GM12878 (cell line): ENCODE results near the gene PODN. TPM values are rescaled to one million over a fixed set of nuclear protein-coding genes. Genes with fewer than 3 reads are reported as not detected.

Experiments used
- ATAC-seq: fragments of 200-7000 bp; cut with Tn5 transposase; 3 replicates; pipeline ENCODE4 v1.9.1; 2020; ENCODE audit warnings: mild to moderate bottlenecking, moderate library complexity
- BruUV-seq: library from RNA; stranded (reverse); fragments of 400-500 nt; replicated peaks from 2 replicates; lab custom pipeline; 2021; lab: Mats Ljungman, UMichigan
- CTCF ChIA-PET: fragments of 300-600 bp; sonication (Branson Sonifier 250); formaldehyde crosslinking; extraction: SDS; loops from one replicate; lab custom pipeline; 2021; ENCODE audit warnings: inconsistent platforms; lab: Yijun Ruan, JAX
- POLR2A ChIA-PET: fragments of 350-600 bp; formaldehyde crosslinking; extraction: SDS; loops from one replicate; lab custom pipeline; 2021; ENCODE audit warnings: inconsistent platforms; lab: Charles Lee
- RAD21 ChIA-PET: fragments of 300-600 bp; sonication (Branson Sonifier 250); formaldehyde crosslinking; loops from one replicate; lab custom pipeline; 2023; ENCODE audit warnings: antibody characterized with exemption; ENCODE audit not compliant: unreplicated experiment; lab: Charles Lee
- SMC1A ChIA-PET: fragments of 300-600 bp; sonication (Branson Sonifier 250); formaldehyde crosslinking; loops from one replicate; lab custom pipeline; 2023; ENCODE audit not compliant: unreplicated experiment, uncharacterized antibody; lab: Charles Lee
- DNase-seq: peaks from one replicate; pipeline ENCODE4 v3.0.0-alpha.2; 2011; ENCODE audit warnings: low read depth, low spot score
- FAIRE-seq: peaks from 3 replicates; lab custom pipeline; 2011; peaks lifted over from hg19 to GRCh38; lab: Jason Lieb, UNC
- H2AFZ ChIP-seq: 2 replicates; pipeline ENCODE4 v1.6.0; 2011; ENCODE audit warnings: low read depth, low read length, control low read depth; ENCODE audit not compliant: control insufficient read depth
- H3K27ac ChIP-seq: 2 replicates; pipeline ENCODE4 v1.5.1; 2011; ENCODE audit warnings: control low read depth; ENCODE audit not compliant: control insufficient read depth, insufficient read depth
- H3K27me3 ChIP-seq, 2 experiments: replicated peaks in 1 of 2; 2 replicates each; pipeline versions ENCODE4 v1.6.0 to v1.6.1; 2011; ENCODE audit warnings: low read length in 1 of 2; ENCODE audit not compliant: control insufficient read depth in 2 of 2, insufficient read depth in 2 of 2
- H3K36me3 ChIP-seq, 2 experiments: 2 replicates each; pipeline ENCODE4 v1.5.1; 2011; ENCODE audit warnings: low read length in 1 of 2; ENCODE audit not compliant: control insufficient read depth in 2 of 2, insufficient read depth in 2 of 2
- H3K4me1 ChIP-seq: 2 replicates; pipeline ENCODE4 v1.6.1; 2011; ENCODE audit warnings: mild to moderate bottlenecking, low read length, moderate library complexity, mixed read lengths; ENCODE audit not compliant: control insufficient read depth, insufficient read depth
- H3K4me2 ChIP-seq: 2 replicates; pipeline ENCODE4 v1.6.0; 2011; ENCODE audit warnings: control low read depth; ENCODE audit not compliant: control insufficient read depth, insufficient read depth
- H3K4me3 ChIP-seq: fragments of 200-600 bp; sonication (generic); 2 replicates; pipeline ENCODE4 v1.5.1; 2016
- H3K79me2 ChIP-seq: 2 replicates; pipeline ENCODE4 v1.6.0; 2011; ENCODE audit warnings: low read length; ENCODE audit not compliant: control insufficient read depth, insufficient read depth
- H3K9ac ChIP-seq: 2 replicates; pipeline ENCODE4 v1.8.0; 2011; ENCODE audit warnings: low read length, control low read depth, mixed read lengths; ENCODE audit not compliant: control insufficient read depth, insufficient read depth
- H3K9me3 ChIP-seq: replicated peaks from 3 replicates; pipeline ENCODE4 v1.5.1; 2011; ENCODE audit warnings: mild to moderate bottlenecking, low read length; ENCODE audit not compliant: control insufficient read depth, insufficient read depth
- H4K20me1 ChIP-seq: 2 replicates; pipeline ENCODE4 v1.6.0; 2011; ENCODE audit not compliant: control insufficient read depth, insufficient read depth
- BCL11A ChIP-seq: IDR thresholded peaks from 2 replicates; pipeline ENCODE4 v1.6.1; 2011; ENCODE audit warnings: low read depth, low read length
- CHD1 ChIP-seq: IDR thresholded peaks from 2 replicates; pipeline ENCODE4 v1.6.1; 2012; ENCODE audit warnings: low read depth, low read length, improper control_type of control experiment
- CHD4 ChIP-seq: fragments of 200-600 bp; sonication (generic); IDR thresholded peaks from 2 replicates; pipeline ENCODE4 v1.6.1; 2016; ENCODE audit warnings: mild to moderate bottlenecking
- CTCF ChIP-seq, 3 experiments: IDR thresholded peaks in 2 of 3; conservative IDR thresholded peaks in 1 of 3; 2 replicates each; pipeline ENCODE4 v1.5.1; 2011; ENCODE audit warnings: low read depth in 3 of 3, low read length in 3 of 3, mild to moderate bottlenecking in 3 of 3, control low read depth in 2 of 3, moderate library complexity in 2 of 3, inconsistent platforms in 1 of 3, mixed read lengths in 1 of 3; ENCODE audit not compliant: control insufficient read depth in 2 of 3, insufficient read depth in 1 of 3; ENCODE audit errors: extremely low read depth in 1 of 3
- RELA ChIP-seq: fragments of 450-650 bp; IDR thresholded peaks from 2 replicates; pipeline ENCODE4 v1.8.0; 2014; ENCODE audit warnings: borderline replicate concordance; ENCODE audit not compliant: partially characterized antibody
- SIX5 ChIP-seq: IDR thresholded peaks from 2 replicates; pipeline ENCODE4 v1.6.1; 2011; ENCODE audit warnings: mild to moderate bottlenecking, low read depth, low read length, moderate library complexity; ENCODE audit not compliant: severe bottlenecking
- SP1 ChIP-seq: IDR thresholded peaks from one replicate; pipeline ENCODE4 v1.6.1; 2011; ENCODE audit warnings: low read depth, low read length
- SUZ12 ChIP-seq: fragments of 200-600 bp; sonication (generic); IDR thresholded peaks from one replicate; pipeline ENCODE4 v1.6.1; 2018; ENCODE audit warnings: antibody characterized with exemption, mild to moderate bottlenecking; ENCODE audit not compliant: unreplicated experiment
- ZNF384 ChIP-seq: IDR thresholded peaks from 2 replicates; pipeline ENCODE4 v1.6.1; 2012; ENCODE audit warnings: low read depth, mild to moderate bottlenecking, low read length, improper control_type of control experiment, borderline replicate concordance
- WGBS: methylation state at CpG from one replicate; pipeline ENCODE4 v1.1.6; 2016; ENCODE audit warnings: low lambda C conversion rate; ENCODE audit not compliant: insufficient replicate concordance, insufficient coverage; ENCODE audit errors: missing lambda C conversion rate; 5-methylcytosine and 5-hydroxymethylcytosine counted together
- in situ Hi-C: fragments of 300-500 bp; cut with MboI; formaldehyde crosslinking; loops from 9 replicates; pipeline ENCODE4 v1.14.3; 2018; ENCODE audit warnings: mixed read lengths
- intact Hi-C: fragments of 100-400 bp; cut with micrococcal nuclease; formaldehyde crosslinking; loops from one replicate; pipeline ENCODE4 v1.14.2; 2022; ENCODE audit not compliant: unreplicated experiment
- polyA plus RNA-seq, 11 experiments: library from polyadenylated mRNA; depleted of rRNA in 4 of 11; unstranded in 6 of 11; stranded (reverse) in 5 of 11; fragments of >200 nt; fragmentation: Nextera tagmentation in 4 of 11; fragmentation: Illumina TruSeq in 1 of 11; extraction: Ambion mirVana in 4 of 11; extraction: Trizol in 1 of 11; gene quantifications; 1 replicate in 1 of 11; 2 replicates in 10 of 11; pipeline versions ENCODE4 v1.2.1 to v1.2.3, GENCODE V29; 2011 to 2016; ENCODE audit warnings: inconsistent platforms in 2 of 11, missing spikeins in 2 of 11, low read depth in 1 of 11
- total RNA-seq, 4 experiments: library from RNA; depleted of rRNA in 3 of 4; stranded (reverse); fragments of >200 nt in 3 of 4; fragmentation: Illumina TruSeq in 1 of 4; extraction: Trizol in 1 of 4; gene quantifications; 2 replicates each; pipeline versions ENCODE4 v1.2.1 to v1.2.3, GENCODE V29; 2013 to 2021
- TF ChIP-seq, protein P1 (sequence below): IDR thresholded peaks from 2 replicates; pipeline ENCODE4 v1.6.1; 2011; ENCODE audit warnings: borderline replicate concordance, low read depth, mild to moderate bottlenecking, moderate library complexity, mixed read lengths, low read length; ENCODE audit not compliant: insufficient read depth; ENCODE audit errors: extremely low read length

PODN gene
- total and polyA plus RNA-seq, 10 of the 15 experiments (the other 5 are each of a cell fraction or from before 2014, with no cell fraction given) = 0.10 TPM; not detected in 9

GRCh38 chr1:53025769-53026112 is 36.3 kb upstream of the PODN start:
- Histone ChIP-seq H3K9ac (no peak overlapping the region), H4K20me1 (no peaks in the 10 kb centered on the region), H3K27ac (no peak overlapping the region), H3K4me3 (no peak overlapping the region), H3K79me2 (no peaks in the 10 kb centered on the region; the same call in 1 of the 2 replicates), H3K4me1 (no peaks in the 10 kb centered on the region), H2AFZ (no peak overlapping the region), H3K36me3 (no peaks in the 10 kb centered on the region; a peak in 2 of 4 replicates), H3K9me3 (no peaks in the 10 kb centered on the region), H3K4me2 (no peak overlapping the region), H3K27me3 (no peaks in the 10 kb centered on the region)
- in situ Hi-C loops = no loop called here
- ATAC-seq = no peak
- ChIA-PET SMC1A (interaction anchor here (0.5 kb wide), 1 partner anchor 367 kb away, joined by 3 read pairs; no protein-coding TSS in a partner anchor), RAD21 (no interaction called here), CTCF (no interaction called here), POLR2A (no interaction called here)
- no TSS peak for BruUV-seq
- TF ChIP-seq RELA = no peak
- TF ChIP-seq BCL11A = no peak
- TF ChIP-seq CHD1 = no peak
- no peak for TF ChIP-seq CTCF (IDR thresholded peaks at IDR 0.05 in 2 of 3, conservative IDR thresholded peaks at IDR 0.05 in 1 of 3; ENCODE audit: control insufficient read depth in 2 of 3, extremely low read depth in 1 of 3, insufficient read depth in 1 of 3, low read depth in 3 of 3, low read length in 3 of 3)
- TF ChIP-seq, protein P1, sequence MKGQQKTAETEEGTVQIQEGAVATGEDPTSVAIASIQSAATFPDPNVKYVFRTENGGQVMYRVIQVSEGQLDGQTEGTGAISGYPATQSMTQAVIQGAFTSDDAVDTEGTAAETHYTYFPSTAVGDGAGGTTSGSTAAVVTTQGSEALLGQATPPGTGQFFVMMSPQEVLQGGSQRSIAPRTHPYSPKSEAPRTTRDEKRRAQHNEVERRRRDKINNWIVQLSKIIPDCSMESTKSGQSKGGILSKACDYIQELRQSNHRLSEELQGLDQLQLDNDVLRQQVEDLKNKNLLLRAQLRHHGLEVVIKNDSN = no peak
- TF ChIP-seq SIX5 = no peak
- TF ChIP-seq SP1 = no peak
- no peak for TF ChIP-seq CHD4
- no peak for TF ChIP-seq ZNF384
- no peak for TF ChIP-seq SUZ12
- intact Hi-C loops = no loop called here
- FAIRE-seq = no peak
- no peak for DNase-seq
- 96% methylated on average over 2 of the region's 2 CpGs for WGBS
